Endothelial cell (in vitro differentiated cells): Measurements from ENCODE around the gene ALOX5AP. TPM values are rescaled to one million over a fixed set of nuclear protein-coding genes. Genes with fewer than 3 reads are reported as not detected.

Source experiments
- DNase-seq: peaks from one replicate; pipeline ENCODE4 v3.0.0; 2021; ENCODE audit warnings: low spot score
- H3K27ac Mint-ChIP-seq: one replicate; pipeline ENCODE4 v1.8.0; 2021; ENCODE audit warnings: mixed read lengths, inconsistent platforms; ENCODE audit not compliant: unreplicated experiment
- H3K27me3 Mint-ChIP-seq: one replicate; pipeline ENCODE4 v1.8.0; 2021; ENCODE audit warnings: mild to moderate bottlenecking, moderate library complexity, mixed read lengths, inconsistent platforms; ENCODE audit not compliant: unreplicated experiment
- H3K36me3 Mint-ChIP-seq: one replicate; pipeline ENCODE4 v1.8.0; 2021; ENCODE audit warnings: mild to moderate bottlenecking, low read depth, mixed read lengths, inconsistent platforms; ENCODE audit not compliant: unreplicated experiment
- H3K4me1 Mint-ChIP-seq: one replicate; pipeline ENCODE4 v1.8.0; 2021; ENCODE audit warnings: mild to moderate bottlenecking, mixed read lengths, inconsistent platforms; ENCODE audit not compliant: unreplicated experiment
- H3K4me3 Mint-ChIP-seq: one replicate; pipeline ENCODE4 v1.8.0; 2021; ENCODE audit warnings: mild to moderate bottlenecking, mixed read lengths, inconsistent platforms; ENCODE audit not compliant: unreplicated experiment
- H3K9me3 Mint-ChIP-seq: one replicate; pipeline ENCODE4 v1.8.0; 2021; ENCODE audit warnings: mixed read lengths, inconsistent platforms; ENCODE audit not compliant: unreplicated experiment
- CTCF ChIP-seq: fragments of 200-600 bp; sonication (generic); IDR thresholded peaks from one replicate; pipeline ENCODE4 v1.5.0; 2021; ENCODE audit warnings: antibody characterized with exemption; ENCODE audit not compliant: unreplicated experiment
- total RNA-seq: library from RNA; stranded (reverse); fragmentation: NEBNext Ultra II Directional; extraction: Animal tissue kit (Norgen Biotek cat#: 25700); gene quantifications from one replicate; pipeline ENCODE4 v1.2.1, GENCODE V29; 2021; ENCODE audit not compliant: unreplicated experiment

Gene ALOX5AP
- total RNA-seq, 1 donor from 2014 or later = 1.9 TPM

DNA sequence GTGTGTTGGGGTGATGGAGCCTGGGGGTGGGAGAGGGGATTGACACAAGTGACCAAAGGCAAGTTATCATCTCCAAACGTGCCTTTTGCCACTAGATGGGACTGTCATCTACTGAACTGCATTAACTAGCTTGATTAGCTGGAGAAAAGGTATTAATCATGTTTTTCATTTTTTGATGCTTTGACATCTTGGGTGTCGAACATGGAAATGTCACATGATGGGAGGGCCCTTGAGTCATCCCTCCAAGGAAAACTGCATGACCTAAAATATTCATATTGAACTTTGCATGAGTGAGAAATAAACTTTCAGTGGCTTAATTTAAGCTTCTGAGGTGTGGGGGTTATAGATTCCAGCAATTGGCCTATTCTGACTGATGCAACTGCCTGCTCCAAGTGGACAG, 73.3 kb downstream of the ALOX5AP start:
- Mint-ChIP-seq H3K27ac (no peak overlapping the region), H3K36me3 (no peaks in the 10 kb centered on the region), H3K27me3 (no peaks in the 10 kb centered on the region), H3K4me3 (no peak overlapping the region), H3K9me3 (no peaks in the 10 kb centered on the region), H3K4me1 (peaks cover 4% of the 10 kb centered on the region)
- TF ChIP-seq CTCF = no peak
- DNase-seq = no peak

DNA sequence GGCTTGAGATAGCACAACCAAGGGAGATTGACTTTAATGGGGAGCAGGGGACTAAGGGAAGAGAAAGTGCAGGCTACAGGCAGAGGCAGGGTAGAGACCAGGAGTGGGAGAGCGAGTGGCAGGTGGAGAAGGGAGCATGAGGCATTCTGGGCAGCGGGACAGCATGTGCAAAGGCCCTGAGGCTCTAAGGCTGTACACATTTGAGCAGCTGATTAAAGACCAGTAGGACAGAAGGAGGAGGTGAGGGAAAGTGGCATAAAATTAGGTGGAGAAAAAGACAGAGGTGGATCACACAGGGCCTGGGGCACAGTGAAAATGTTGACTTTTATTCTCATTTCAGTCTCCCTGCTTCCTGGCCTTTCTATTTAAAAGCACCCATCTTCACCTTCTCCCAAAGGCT, 74.4 kb downstream of the ALOX5AP start:
- no peak for DNase-seq

GRCh38 chr13:30810261-30810701, 74.9 kb downstream of the ALOX5AP start:
- DNase-seq = no peak
- no peak overlapping the region for H3K27ac Mint-ChIP-seq
- no peak overlapping the region for H3K4me3 Mint-ChIP-seq
- H3K36me3 Mint-ChIP-seq = no peaks in the 10 kb centered on the region
- no peaks in the 10 kb centered on the region for H3K9me3 Mint-ChIP-seq
- peaks cover 4% of the 10 kb centered on the region for H3K4me1 Mint-ChIP-seq
- no peak for TF ChIP-seq CTCF
- H3K27me3 Mint-ChIP-seq = no peaks in the 10 kb centered on the region

More for the DNA sequence above, 74.4 kb downstream of the ALOX5AP start:
- Mint-ChIP-seq H3K27me3 (no peaks in the 10 kb centered on the region), H3K9me3 (no peaks in the 10 kb centered on the region), H3K4me3 (no peak overlapping the region), H3K27ac (peak overlapping the region; percentile 5), H3K36me3 (no peaks in the 10 kb centered on the region), H3K4me1 (peaks cover 4% of the 10 kb centered on the region)
- TF ChIP-seq CTCF = no peak

DNA sequence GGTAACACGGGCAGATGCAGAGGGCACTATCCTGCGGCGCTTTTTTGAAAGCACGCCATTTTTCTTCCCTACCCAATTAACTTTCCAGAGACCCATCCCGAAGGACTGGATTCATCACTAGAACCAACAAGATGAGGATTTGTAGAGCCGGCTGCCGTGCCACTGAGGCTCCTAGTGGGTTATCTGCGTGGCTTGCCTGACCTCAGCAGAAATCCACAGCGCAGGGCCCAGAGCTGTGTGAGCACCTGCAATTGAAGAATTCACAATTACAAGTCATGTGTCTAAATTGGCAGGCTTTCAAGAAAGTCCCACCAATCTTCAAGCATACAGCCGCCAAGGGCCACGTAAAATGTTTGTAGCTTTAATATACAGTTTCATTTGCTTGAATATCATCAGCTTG, 75.5 kb downstream of the ALOX5AP start:
- Mint-ChIP-seq H3K4me1 (peaks cover 4% of the 10 kb centered on the region), H3K36me3 (no peaks in the 10 kb centered on the region), H3K27ac (no peak overlapping the region), H3K9me3 (no peaks in the 10 kb centered on the region), H3K4me3 (no peak overlapping the region), H3K27me3 (no peaks in the 10 kb centered on the region)
- no peak for DNase-seq
- no peak for TF ChIP-seq CTCF

Other genes starting within 250 kb of the ALOX5AP start
- 21.1 TPM for gene USPL1, start 117.6 kb upstream of the ALOX5AP start, total RNA-seq
- gene MEDAG, start 170.7 kb downstream of the ALOX5AP start, total RNA-seq = 0.77 TPM
- gene TEX26, start 197.1 kb downstream of the ALOX5AP start, total RNA-seq = not detected